Activated CD4-positive, alpha-beta T cell treated with anti-CD3 and anti-CD28 coated beads, Interleukin-10, Interleukin-2, amounts not matched to agents 100 ng/mL and 50 ng/mL, durations not matched to agents 16 hours and 8 hours (primary cell): ENCODE results near the gene GNRHR.
"Not testable (repeated sequence)": the region's sequence is repeated elsewhere in the genome, so short reads cannot be mapped to it uniquely, and the experiment has no call there.

Source experiments
- DNase-seq: peaks from one replicate; pipeline ENCODE4 v3.0.0-alpha.2; 2020

GNRHR gene

DNA sequence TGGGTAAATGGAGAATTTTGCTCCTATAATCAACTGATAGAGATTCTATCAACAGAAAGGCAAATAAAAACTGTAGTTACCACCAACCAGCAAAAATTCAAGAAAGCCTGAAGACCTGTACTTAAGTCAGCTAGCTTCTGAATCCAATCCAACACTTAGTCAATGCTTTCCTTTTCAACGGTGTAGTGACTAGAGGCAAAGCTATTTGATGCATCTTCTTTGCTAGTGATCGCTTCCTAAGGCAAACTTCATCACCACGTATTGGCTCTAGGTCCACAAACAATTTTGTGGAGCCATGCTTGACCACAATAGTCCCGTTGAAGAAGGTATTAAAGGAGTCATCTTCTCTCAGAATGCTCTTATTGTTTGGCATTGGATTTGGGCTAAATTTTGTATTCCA lies 28.2 kb downstream of the GNRHR start:
- DNase-seq, result no peak

DNA sequence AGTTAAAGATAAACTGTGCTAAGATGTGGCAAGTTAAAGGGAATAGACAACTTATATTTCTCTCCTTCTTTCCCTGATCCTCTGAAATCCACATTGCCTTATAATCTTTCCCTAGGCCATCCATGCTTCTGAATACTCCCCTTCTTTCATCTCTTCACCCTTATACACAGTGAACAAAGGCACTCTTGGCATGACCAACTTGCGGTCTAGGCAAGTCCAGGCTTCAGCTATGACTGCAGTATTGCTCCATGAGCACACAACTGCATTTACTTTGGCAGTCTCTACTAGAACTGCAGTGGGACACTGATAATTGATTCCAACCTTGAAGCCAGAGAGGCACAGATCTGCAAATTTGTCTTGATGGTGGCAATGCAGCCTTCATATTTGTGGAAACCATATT lies 29.1 kb downstream of the GNRHR start:
- DNase-seq, result no peak

DNA sequence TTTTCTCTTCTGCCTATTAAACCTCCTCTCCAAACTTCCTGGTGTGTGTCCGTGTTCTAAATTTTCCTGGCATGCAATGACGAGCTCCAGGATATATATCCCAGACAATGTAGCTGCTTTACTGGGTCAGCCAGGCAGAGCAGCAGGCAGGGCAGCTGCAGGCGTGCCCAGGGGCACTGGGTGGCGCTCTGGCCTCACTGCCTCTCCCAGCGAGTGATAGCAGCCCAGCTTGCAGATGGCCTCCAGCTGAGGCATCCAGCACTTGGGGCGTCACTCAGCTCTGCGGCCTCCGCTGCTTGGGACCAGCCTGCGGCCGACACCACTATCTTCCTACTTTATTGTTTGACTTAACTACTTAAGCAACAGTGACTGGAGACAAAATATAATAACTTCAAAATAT lies 30.2 kb downstream of the GNRHR start:
- DNase-seq, result no peak

DNA sequence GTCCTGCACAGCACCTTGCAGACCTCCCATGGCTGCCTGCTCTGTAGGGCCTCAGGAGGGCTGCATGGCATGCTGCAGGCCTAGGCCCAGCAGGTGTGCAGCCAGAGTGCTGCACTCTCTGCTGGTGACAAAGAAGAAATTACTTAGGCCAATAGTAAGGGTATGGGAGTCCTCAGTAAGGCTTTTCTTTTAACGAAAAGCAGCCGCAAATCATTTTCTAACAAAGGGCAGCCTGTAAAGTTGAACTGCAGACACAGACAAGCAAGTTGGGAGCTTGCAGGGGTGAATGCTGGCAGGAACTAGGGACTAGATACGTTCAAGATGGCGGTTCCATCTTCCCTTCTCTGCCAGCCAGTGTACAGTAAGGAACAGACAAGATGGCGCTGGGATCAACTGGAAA lies 30.8 kb downstream of the GNRHR start:
- DNase-seq, result no peak

DNA sequence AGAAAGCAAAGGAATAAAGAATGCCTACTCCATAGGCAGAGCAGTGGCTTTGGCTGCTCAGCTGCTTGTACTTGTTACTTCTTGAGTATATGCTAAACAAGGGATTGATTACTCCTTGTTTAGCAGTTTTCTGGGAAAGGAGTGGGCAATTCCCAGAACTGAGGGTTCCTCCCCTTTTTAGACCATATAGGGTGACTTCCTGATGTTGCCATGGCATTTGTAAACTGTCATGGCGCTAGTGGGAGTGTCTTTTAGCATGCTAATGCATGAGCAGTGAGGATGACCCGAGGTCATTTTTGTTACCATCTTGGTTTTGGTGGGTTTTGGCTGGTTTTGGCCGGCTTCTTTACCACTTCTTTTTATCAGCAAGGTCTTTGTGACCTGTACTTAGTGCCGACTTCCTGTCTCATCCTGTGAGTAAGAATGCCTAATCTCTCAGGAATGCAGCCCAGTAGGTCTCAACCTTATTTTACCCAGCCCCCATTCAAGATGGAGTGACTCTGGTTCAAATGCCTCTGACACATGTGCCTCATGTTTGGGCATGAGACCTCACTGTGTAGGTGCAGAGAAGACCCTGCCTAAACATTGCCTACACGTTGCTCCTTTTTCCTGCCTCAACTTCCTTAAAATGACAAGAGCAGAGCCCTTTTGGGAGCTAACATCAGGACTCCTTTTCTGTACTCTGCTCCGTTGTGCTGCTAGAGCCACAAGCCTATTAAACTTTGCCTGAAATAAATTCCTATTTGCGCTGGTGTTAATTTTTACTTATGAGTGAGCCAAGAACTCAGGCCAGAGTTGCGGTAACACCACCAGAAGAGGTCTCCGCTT lies 32.2 kb downstream of the GNRHR start:
- DNase-seq, result no peak

DNA sequence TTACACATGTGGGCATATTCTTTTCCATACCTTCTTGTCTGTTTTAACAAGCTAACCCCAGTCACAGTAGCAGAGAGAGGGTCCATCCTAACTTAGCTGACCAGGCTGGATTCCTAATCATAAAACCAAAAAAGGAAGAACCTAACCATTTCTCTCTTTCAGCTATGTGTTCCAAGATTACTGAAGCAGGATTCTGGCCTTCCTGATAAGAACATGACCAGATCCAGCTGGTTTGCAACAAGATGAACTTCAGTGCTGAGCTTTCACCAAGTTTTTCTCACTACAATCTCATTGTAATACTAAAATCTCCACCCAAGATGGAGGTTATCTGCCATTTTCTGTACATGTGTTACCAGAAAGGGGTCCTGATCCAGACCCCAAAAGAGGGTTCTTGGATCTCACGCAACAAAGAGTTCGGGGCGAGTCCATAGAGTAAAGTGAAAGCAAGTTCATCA lies 32.8 kb downstream of the GNRHR start:
- DNase-seq, result no peak

DNA sequence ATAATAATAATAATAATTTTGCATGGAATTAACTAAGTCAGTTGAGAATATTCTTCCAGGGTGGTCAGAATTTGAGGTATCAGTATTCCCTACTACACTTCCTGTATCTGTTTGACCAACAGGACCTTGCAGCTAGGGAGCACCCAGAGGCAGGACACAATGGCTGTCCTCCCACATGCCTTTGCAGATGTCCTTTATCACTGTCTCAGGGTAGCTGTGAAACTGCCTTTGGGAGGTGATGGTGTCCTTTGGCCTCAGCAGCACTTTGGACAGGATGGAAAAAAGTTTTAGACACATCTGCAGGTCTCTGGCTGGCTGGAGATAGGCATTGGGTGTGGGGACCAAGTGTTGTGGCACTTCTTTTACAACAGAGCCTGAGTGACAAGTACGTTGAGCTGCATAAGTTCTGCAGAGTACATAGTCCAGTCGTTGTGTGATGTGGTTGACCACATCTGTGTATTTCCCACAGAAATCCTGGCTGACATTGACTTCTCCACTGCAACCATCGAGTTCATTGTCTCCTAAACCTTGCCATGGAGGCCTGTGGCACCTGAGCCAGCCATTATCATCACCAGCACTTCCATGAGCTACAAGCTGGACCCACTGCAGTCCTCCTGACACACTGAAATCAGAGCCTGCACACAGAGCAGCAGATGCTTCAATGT lies 34.1 kb downstream of the GNRHR start:
- no peak for DNase-seq

DNA sequence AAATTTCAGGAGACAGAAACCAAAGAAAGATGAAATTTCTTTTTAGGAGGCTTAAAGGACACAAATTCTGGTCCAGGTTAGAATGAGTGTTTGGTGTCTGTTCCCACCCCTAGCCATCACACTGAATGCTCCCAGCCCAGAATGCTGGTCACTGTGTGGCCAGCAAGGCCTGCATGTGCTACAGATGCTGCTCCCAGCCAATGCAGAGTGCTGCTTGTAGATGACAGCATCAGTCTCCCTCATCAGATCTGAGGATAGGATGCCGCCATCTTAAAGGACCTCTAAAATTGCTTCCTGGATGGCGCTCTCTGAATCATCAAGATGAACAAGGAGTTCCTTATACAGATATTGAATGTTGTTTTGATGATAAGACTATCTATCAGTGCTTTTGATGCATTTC lies 35.3 kb downstream of the GNRHR start:
- DNase-seq, result no peak

DNA sequence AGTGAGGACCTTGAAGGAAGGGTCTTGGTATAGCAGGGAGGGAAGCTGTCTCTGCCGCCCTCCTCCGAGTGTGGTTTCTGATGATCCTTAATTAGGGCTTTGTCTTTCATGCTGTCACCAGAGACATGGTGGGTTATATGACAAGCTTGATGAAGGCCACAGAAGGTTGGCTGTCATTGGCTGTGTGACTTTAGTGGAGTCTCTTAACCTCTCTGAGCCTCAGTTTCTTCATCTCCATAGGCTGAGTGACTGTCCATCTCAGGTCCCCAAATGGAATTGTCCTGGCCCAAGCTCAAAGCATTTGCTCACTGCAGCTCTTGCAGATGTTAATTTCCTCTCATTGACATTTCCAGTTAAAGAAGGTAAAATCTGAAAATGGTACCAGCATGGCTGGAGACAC lies 36.6 kb downstream of the GNRHR start:
- DNase-seq, result no peak

DNA sequence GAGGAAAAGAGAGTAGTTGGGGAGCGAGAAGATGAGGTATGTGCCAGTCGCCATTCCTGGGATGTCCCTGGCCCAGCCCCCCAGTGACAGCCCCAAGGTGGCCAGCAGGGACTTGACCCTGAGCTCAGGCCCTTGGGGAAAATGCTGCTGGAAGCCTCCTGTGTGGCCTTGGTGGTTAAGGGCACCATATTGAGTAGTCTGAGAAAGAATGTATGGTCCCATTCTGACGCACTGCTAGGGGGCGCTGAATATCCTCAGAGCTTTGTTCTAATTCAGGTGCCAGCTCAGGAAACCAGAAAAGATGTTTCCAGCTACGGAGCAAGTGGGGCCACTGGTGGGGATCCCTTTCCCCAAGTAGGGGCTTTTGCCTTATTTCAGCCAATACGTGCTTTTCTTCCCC lies 39.2 kb downstream of the GNRHR start:
- no peak for DNase-seq

DNA sequence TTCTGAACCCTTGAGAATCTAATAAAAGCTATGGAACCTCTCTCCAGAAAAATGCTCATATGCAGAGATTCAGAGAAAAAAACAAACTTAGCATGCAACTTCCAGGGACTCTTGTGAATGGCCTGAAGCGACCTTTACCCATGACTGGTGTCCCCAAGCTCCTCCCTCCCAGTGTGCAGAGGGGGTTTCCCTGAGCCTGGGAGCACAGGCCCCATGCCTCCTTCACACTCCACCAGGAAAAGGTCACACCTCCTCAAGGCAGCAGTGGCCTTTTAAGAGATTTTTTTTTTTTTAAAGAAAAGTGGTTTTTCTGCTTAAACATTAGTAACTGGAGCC lies 40.0 kb downstream of the GNRHR start:
- peak; percentile 20 for DNase-seq

DNA sequence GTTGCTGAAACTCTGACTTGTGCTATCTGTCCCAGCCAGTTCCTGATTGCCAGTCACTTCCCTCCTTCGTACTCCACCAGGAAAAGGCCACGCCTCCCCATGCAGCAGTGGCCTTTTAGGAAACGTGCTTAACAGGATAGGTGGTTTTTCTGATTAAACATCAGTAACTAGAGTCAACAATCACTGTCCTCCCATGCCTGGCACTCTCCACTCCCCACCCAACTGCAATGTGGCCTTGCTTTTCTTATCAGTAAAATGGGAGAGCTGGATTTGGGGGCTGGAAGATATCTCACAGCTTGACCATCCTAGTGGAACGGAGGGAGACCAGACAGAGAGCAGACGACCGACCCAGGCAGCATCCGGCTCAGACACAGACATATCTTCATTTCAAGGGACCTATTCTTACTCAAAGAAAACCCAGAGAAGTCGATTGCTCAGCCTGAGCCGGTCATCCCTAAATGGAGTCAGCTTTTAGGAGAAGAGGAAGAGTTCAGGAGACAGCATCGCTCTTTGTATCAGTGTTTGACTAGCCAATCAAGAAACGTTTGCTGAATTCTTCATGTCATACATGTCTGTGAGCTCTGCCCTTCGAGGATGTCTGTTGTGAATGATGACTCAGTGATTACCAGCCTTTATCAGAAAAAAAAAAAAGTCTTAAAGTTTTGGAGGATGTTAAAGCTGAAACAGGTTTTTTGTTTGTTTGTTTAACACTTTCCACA lies 40.5 kb downstream of the GNRHR start:
- no peak for DNase-seq

DNA sequence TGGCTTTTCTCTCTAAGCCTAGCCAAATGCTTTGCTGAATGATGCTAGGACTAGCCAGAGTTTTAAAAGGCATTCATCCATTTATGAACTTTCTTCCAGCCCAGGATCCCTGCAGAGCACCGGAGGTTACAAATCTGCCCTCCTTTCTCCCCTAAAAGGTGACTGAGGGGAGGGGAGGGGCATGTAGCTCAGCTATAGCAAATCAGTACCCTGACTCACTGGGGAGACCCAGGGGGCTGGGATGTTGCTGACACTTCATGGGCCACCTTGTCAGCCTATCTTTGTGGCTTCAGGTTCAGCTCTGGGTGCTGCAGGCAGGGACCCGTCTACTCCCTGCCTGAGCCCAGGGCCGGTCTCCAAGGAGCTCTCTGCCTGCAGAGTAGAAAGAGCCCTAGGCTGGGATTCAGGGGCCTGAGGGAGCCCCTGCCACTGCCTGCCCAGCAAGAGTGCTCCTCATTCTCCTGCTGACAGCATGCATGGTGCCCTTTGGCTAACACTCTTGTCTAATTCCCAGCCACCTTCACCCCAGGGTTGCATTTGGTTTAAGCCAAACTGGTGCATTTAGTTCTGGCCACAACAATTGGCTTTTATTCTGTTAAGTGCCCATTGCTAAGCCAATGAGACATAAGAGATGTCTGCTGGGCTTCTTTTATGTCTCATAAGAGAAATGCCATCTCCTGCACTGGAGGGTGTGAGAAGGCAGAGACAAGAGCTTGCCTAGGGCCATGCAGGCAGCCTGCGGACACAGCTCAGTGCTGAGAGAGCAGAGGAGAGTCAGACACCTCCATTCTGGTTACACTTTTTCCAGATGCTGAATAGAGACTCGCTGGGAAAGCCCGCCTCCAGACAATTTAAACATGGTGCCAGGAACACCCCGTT lies 41.3 kb downstream of the GNRHR start:
- no peak for DNase-seq

DNA sequence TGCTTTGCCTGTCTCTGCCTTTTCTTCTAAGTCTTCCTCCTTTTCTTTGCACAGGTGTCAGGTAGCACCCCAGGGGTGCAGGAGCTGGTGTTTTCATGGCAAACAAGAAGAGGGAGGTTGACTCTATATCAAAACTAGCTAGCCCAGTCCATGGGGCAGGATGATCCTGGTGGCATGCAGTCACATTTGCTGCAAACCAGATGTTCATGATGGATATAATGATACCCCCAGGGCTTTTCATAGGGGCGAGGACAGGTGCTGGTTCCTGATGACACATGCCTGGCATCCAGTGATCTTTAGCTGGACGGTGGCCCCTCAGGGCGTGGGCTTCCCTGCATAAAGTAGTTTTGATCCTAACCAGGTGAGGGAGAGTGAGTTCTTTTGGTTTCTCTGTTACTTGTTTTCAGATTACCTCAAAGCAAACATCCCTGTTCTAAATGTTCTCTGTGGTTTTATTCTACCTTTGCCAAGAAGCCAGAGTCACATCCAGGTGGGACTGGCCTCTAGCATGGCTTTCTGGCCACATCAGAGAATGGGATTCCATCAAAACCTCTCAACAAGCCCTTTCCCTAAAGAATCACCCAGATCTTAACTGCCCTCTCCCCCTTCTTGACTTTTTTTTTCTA lies 42.1 kb downstream of the GNRHR start:
- no peak for DNase-seq

DNA sequence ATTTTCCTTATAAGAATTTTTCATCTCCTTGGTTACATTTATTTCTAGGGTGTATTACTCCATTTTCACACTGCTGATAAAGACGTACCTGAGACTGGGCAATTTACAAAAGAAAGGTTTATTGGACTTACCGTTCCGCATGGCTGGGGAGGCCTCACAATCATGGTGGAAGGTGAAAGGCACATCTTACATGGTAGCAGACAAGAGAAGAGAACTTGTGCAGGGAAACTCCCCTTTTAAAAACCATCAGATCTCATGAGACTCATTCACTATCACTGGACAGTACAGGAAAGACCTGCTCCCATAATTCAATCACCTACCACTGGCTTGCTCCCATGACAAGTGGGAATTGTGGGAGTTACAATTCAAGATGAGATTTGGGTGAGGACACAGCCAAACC lies 47.5 kb downstream of the GNRHR start:
- DNase-seq, result not testable (repeated sequence)

DNA sequence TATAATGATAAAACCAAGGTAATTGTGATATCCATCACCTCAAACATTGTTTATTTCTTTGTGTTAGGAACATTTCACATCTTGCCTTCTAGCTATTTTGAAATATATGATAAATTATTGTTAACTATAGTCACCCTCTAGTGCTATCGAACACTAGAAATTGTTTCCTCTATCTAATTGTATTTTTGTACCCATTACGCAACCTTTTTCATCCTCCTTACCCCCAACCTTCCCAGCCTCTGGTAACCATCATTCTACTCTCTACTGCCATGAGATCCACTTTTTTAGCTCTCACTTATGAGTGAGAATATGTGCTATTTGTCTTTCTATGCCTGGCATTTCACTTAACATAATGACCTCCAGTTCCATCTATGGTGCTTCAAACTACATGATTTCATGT lies 49.3 kb downstream of the GNRHR start:
- DNase-seq, result no peak

DNA sequence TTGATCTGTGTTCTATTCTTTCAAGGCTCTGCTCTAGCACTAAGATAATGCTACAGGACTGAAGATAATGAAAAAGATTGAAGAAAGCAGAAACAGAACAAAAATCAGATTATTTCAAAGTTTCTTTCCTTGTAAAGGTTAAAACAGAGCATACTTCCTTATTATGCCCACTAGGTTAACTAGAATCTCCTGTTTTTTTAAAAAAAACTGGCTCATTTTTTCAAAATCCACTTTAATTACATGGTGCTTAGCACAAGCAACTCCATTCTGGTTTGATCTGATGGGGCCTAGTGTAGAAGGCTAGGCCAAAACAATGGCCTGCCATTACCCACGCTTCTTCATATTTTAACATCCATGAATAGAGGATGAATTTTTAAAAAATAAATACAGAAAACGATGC lies 52.0 kb downstream of the GNRHR start:
- no peak for DNase-seq

DNA sequence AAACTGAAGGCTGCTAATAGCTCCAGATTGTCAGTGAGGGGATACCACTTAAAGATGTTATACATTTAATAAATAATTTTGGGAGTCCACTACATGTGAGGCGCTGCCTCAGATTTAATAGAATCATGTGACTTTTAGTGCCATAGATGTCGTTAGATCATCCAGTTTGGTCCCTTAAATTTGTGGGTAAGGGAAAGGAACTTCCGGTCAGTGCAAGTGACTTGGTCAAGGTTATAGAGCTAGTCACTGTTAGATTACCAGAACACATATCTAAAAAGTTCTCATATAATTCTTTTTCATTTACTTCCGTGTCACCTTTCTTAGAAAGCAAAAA lies 52.7 kb downstream of the GNRHR start:
- DNase-seq, result no peak

DNA sequence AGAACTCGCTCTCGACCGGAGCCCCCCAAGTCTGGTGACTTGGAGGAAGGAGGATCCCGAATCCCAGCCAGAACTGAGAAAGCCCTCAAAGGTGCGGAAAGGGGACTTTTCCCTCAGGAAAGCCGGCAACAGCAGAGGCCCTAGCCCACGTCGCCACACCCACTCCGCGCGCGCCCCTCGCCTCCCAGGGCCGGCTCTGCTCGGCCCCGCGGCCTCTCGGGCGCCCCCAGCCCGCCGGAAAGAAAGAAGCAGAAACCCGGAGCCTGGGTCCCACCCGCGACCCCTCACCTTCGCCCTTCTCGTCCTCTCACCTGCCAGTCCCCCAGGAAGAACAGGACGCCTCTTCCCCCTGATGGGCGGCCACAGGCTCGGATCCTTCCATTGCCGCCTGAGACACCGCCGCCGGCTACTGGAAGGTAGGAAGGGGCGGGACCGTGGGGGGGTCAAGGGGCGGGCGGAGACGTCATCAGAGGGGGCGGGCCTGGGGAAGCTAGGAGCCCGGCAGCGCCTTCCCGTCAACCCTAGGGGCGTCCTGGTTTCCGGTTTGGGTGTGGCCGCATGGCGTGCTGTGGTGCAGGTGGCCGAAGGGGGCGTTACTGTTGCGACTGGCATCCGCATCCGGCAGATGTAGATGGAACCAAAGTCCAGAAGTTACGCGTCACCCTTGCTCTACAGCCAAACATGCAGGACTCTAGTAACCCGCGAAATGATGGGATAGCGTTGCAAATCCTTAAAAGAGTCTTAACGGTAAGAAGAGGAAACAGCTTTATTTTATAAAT lies 53.3 kb downstream of the GNRHR start, which contains the start of gene UBA6:
Gene UBA6, minus strand, starts transcription at position 418 of the 779 bp plus-strand sequence. Its CDS starts 36 bp downstream, at position 382.
- DNase-seq, result peak; percentile 97

DNA sequence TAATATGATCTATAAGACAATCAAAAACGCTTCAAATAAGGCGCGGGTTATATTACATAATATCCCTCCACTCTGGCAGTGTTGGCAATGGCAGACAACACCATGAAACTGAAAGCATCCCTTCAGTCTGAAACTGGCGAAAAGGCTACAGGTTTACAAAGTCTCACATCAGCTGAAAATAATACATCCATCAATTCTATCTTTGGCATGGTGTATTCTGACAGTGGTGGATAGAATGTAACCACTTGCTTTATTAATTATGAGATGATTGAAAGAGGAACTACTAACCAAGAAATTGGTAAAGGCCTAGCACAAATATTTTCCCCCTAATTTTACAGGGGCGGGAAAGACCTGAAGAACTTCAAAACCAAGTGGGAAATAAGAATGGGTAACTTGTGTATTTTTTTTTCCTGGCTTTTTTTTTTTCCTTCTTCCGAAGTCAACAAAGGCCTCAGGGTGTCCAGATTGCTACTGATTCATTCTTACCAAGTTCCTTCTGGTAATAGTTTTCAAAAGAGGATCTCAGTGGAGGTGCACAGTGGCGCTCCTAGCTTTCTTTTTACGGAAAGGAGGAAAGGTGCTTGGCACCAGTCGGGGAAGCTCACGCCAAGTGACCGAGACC lies 54.0 kb downstream of the GNRHR start:
- peak; percentile 41 for DNase-seq

DNA sequence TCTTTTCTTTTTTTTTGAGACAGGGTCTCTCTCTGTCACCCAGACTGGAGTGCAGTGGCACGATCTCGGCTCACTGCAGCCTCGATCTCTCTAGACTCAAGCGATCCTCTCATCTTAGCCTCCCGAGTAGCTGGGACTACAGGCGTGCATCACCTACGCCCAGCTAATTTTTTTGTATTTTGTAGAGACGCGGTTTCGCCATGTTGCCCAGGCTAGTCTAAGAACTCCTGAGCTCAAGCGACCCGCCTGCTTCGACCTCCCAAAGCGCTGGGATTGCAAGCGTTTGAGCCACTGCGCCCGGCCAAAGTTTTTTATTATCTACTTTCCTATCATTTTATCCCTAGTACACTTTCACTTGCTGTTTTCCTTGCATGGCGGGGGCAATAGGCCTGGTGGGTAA lies 54.6 kb downstream of the GNRHR start:
- DNase-seq, result no peak
